ENCODE measurements around the gene COX4I2. TPM values are rescaled to one million over a fixed set of nuclear protein-coding genes. Genes with fewer than 3 reads are reported as not detected.

Gene COX4I2
- total RNA-seq, 1 donor from 2014 or later = not detected

- TF ChIP-seq CTCF (conservative IDR thresholded peaks at IDR 0.05; ENCODE audit: low read depth, low read length) = no peak
- peak; percentile 69 for DNase-seq (ENCODE audit: low read depth)
- no peak overlapping the region for H3K4me3 ChIP-seq (ENCODE audit: low read depth, low read length)
Measured at GRCh38 chr20:31684153-31685015, 46.7 kb downstream of the COX4I2 start.

GRCh38 chr20:31685853-31686643 is 48.3 kb downstream of the COX4I2 start:
- no peak for TF ChIP-seq CTCF (conservative IDR thresholded peaks at IDR 0.05; ENCODE audit: low read depth, low read length)
- H3K4me3 ChIP-seq (ENCODE audit: low read depth, low read length) = no peak overlapping the region
- DNase-seq (ENCODE audit: low read depth) = no peak

- DNase-seq (ENCODE audit: low read depth) = no peak
- TF ChIP-seq CTCF (conservative IDR thresholded peaks at IDR 0.05; ENCODE audit: low read depth, low read length) = no peak
- H3K4me3 ChIP-seq (ENCODE audit: low read depth, low read length) = no peak overlapping the region
Measured at GRCh38 chr20:31687777-31688176, 50.1 kb downstream of the COX4I2 start.

- H3K4me3 ChIP-seq (ENCODE audit: low read depth, low read length) = no peak overlapping the region
- no peak for DNase-seq (ENCODE audit: low read depth)
- TF ChIP-seq CTCF (conservative IDR thresholded peaks at IDR 0.05; ENCODE audit: low read depth, low read length) = no peak
Measured at GRCh38 chr20:31689141-31689540, 51.4 kb downstream of the COX4I2 start.

GRCh38 chr20:31690124-31690666 is 52.5 kb downstream of the COX4I2 start:
- no peak for TF ChIP-seq CTCF (conservative IDR thresholded peaks at IDR 0.05; ENCODE audit: low read depth, low read length)
- no peak overlapping the region for H3K4me3 ChIP-seq (ENCODE audit: low read depth, low read length)
- DNase-seq (ENCODE audit: low read depth) = no peak

GRCh38 chr20:31691646-31692275 is 54.0 kb downstream of the COX4I2 start:
- H3K4me3 ChIP-seq (ENCODE audit: low read depth, low read length) = no peak overlapping the region
- TF ChIP-seq CTCF (conservative IDR thresholded peaks at IDR 0.05; ENCODE audit: low read depth, low read length) = no peak
- no peak for DNase-seq (ENCODE audit: low read depth)

All from epithelial cell of proximal tubule (primary cell).